ENCODE data around the gene IER3.

IER3 gene

DNA sequence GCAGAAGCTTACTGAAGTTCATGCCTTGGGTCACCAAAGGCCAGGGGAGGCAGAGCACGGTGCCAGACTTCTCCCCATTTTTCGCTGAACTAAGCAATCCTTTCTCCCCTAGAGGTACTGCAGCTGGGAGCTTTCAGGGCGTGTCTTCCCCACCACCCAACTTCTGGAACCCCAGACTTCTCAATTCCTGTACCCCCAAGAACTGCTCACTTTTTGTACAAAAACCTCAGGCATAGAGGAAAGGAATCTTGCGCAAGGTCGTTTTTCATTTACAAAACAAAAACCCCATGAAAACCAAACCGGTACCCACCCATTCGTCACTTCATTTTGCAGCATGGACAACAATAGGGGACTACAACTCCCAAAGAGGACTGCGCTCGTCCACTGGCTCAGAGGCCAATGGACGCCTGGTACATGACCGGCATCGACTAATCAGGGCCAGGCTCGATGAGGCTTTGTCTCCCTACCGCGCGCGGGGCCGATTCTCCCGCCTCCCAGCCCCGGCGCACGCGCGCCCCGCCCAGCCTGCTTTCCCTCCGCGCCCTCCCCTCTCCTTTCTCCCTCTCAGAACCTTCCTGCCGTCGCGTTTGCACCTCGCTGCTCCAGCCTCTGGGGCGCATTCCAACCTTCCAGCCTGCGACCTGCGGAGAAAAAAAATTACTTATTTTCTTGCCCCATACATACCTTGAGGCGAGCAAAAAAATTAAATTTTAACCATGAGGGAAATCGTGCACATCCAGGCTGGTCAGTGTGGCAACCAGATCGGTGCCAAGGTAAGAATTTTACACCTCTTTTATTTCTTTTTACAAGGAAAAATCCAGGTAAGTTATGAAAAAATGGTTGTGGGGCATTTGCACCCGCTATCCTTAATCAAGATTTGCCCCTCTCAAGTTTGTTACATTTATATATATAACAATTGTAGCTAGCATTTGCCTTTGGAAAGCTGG is 24.3 kb downstream of the IER3 start, which contains the start of gene TUBB (continued):
- TF ChIP-seq, protein P1, sequence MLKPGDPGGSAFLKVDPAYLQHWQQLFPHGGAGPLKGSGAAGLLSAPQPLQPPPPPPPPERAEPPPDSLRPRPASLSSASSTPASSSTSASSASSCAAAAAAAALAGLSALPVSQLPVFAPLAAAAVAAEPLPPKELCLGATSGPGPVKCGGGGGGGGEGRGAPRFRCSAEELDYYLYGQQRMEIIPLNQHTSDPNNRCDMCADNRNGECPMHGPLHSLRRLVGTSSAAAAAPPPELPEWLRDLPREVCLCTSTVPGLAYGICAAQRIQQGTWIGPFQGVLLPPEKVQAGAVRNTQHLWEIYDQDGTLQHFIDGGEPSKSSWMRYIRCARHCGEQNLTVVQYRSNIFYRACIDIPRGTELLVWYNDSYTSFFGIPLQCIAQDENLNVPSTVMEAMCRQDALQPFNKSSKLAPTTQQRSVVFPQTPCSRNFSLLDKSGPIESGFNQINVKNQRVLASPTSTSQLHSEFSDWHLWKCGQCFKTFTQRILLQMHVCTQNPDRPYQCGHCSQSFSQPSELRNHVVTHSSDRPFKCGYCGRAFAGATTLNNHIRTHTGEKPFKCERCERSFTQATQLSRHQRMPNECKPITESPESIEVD (tag by site-specific recombination; IDR thresholded peaks at IDR 0.05): no peak
- TF ChIP-seq ZNF426 (tag by site-specific recombination; IDR thresholded peaks at IDR 0.05) (no peak), SP7 (tag by site-specific recombination; IDR thresholded peaks at IDR 0.05) (peak; percentile 57; the same call in 1 of the 2 replicates), ZNF560 (tag by site-specific recombination; IDR thresholded peaks at IDR 0.05; ENCODE audit: borderline replicate concordance) (no peak), ZNF174 (tag by site-specific recombination; IDR thresholded peaks at IDR 0.05) (no peak), SP3 (tag by site-specific recombination; IDR thresholded peaks at IDR 0.05) (peak; percentile 86), ZNF830 (tag by site-specific recombination; IDR thresholded peaks at IDR 0.05; ENCODE audit: low read depth) (no peak), KLF17 (tag by site-specific recombination; IDR thresholded peaks at IDR 0.05) (peak; percentile 18; the same call in 1 of the 2 replicates)

DNA sequence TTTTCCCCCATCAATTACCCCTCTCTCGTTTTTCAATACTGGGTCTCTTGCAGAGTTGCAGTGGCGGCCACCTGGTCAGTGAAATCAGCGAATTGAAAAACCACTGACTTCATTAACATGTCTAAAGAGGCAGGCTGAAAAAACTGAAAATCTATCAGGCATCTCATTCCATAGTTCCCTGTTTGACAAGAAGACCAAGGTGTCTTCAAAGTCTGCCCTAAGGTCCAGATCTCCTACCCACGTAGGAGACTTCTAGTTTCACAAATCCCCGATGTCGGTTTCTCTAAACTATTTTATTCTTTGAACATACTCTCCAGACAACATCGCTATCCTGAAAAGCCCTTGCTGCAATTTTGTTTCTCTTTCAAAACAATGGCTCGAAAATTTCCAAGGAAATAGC is 25.0 kb downstream of the IER3 start:
- POLR2A ChIA-PET: interaction anchor here (0.7 to 10.1 kb wide), 6 partner anchors 16 to 263 kb away, joined by 3 to 235 read pairs (median 16); partner anchors contain the start of genes FLOT1, IER3 and NRM
- CTCF ChIA-PET: interaction anchor here (0.5 to 18.7 kb wide), 11 partner anchors 10 to 418 kb away, joined by 3 to 692 read pairs (median 3); partner anchors contain the start of genes DHX16 and FLOT1
- peaks cover 6% of the 10 kb centered on the region for H3K4me1 ChIP-seq (ENCODE audit: control insufficient read depth, insufficient read depth, low read length)
- peak overlapping the region; percentile 47 for H3K4me3 ChIP-seq (ENCODE audit: low read depth, low read length)
- peaks cover 24 to 45% of the 10 kb centered on the region in 2 experiments for H3K36me3 ChIP-seq (ENCODE audit: control insufficient read depth in 2 of 2, insufficient read depth in 1 of 2, low read length in 2 of 2)
- peak overlapping the region; percentile 76 for H3K27ac ChIP-seq (ENCODE audit: extremely low read depth, low read depth, low read length)
- TF ChIP-seq BCL11A (tag by site-specific recombination; IDR thresholded peaks at IDR 0.05; ENCODE audit: low read depth): no peak
- no peak for TF ChIP-seq RBAK (tag by site-specific recombination; IDR thresholded peaks at IDR 0.05)
- TF ChIP-seq ZNF335 (tag by site-specific recombination; conservative IDR thresholded peaks at IDR 0.05): peak; percentile 56
- no peak for TF ChIP-seq ZFP69B (tag by site-specific recombination; IDR thresholded peaks at IDR 0.05)
- 0 out of 2 replicates have a peak, but pooled peaks have one; percentile 24 for TF ChIP-seq PRDM1 (tag by site-specific recombination; IDR thresholded peaks at IDR 0.05)
- no peak for TF ChIP-seq ZNF292 (tag by site-specific recombination; IDR thresholded peaks at IDR 0.05; ENCODE audit: borderline replicate concordance, low read depth)
- TF ChIP-seq, protein P2, sequence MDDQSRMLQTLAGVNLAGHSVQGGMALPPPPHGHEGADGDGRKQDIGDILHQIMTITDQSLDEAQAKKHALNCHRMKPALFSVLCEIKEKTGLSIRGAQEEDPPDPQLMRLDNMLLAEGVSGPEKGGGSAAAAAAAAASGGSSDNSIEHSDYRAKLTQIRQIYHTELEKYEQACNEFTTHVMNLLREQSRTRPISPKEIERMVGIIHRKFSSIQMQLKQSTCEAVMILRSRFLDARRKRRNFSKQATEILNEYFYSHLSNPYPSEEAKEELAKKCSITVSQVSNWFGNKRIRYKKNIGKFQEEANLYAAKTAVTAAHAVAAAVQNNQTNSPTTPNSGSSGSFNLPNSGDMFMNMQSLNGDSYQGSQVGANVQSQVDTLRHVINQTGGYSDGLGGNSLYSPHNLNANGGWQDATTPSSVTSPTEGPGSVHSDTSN (CRISPR knock-in tag; IDR thresholded peaks at IDR 0.05): no peak
- no peak for TF ChIP-seq ZNF324 (tag by site-specific recombination; IDR thresholded peaks at IDR 0.05)
- TF ChIP-seq, protein P3, sequence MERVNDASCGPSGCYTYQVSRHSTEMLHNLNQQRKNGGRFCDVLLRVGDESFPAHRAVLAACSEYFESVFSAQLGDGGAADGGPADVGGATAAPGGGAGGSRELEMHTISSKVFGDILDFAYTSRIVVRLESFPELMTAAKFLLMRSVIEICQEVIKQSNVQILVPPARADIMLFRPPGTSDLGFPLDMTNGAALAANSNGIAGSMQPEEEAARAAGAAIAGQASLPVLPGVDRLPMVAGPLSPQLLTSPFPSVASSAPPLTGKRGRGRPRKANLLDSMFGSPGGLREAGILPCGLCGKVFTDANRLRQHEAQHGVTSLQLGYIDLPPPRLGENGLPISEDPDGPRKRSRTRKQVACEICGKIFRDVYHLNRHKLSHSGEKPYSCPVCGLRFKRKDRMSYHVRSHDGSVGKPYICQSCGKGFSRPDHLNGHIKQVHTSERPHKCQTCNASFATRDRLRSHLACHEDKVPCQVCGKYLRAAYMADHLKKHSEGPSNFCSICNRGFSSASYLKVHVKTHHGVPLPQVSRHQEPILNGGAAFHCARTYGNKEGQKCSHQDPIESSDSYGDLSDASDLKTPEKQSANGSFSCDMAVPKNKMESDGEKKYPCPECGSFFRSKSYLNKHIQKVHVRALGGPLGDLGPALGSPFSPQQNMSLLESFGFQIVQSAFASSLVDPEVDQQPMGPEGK (tag by site-specific recombination; IDR thresholded peaks at IDR 0.05): no peak
- TF ChIP-seq ZNF398 (tag by site-specific recombination; IDR thresholded peaks at IDR 0.05): no peak
- TF ChIP-seq, protein P4, sequence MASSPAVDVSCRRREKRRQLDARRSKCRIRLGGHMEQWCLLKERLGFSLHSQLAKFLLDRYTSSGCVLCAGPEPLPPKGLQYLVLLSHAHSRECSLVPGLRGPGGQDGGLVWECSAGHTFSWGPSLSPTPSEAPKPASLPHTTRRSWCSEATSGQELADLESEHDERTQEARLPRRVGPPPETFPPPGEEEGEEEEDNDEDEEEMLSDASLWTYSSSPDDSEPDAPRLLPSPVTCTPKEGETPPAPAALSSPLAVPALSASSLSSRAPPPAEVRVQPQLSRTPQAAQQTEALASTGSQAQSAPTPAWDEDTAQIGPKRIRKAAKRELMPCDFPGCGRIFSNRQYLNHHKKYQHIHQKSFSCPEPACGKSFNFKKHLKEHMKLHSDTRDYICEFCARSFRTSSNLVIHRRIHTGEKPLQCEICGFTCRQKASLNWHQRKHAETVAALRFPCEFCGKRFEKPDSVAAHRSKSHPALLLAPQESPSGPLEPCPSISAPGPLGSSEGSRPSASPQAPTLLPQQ (tag by site-specific recombination; IDR thresholded peaks at IDR 0.05): 0 out of 2 replicates have a peak, but pooled peaks have one; percentile 7
- TF ChIP-seq ZNF416 (tag by site-specific recombination; IDR thresholded peaks at IDR 0.05): no peak
- H3K9me3 ChIP-seq (ENCODE audit: control insufficient read depth, insufficient read depth, low read depth, low read length): no peaks in the 10 kb centered on the region
